Retinal pigment epithelial cell (primary cell): ENCODE measurements around the gene TMEM269.
A peak's percentile ranks its signal among the peaks of the same experiment; 100 is the strongest.

Experiments
- DNase-seq: peaks from one replicate; pipeline ENCODE4 v3.0.0-alpha.2; 2010; ENCODE audit warnings: low read depth
- H3K4me3 ChIP-seq: 2 replicates; pipeline ENCODE4 v1.5.1; 2011; ENCODE audit warnings: mild to moderate bottlenecking, low read length, control low read depth, moderate library complexity
- CTCF ChIP-seq: conservative IDR thresholded peaks from 2 replicates; pipeline ENCODE4 v1.5.1; 2011; ENCODE audit warnings: low read depth, low read length, control low read depth, inconsistent platforms

Gene TMEM269

DNA sequence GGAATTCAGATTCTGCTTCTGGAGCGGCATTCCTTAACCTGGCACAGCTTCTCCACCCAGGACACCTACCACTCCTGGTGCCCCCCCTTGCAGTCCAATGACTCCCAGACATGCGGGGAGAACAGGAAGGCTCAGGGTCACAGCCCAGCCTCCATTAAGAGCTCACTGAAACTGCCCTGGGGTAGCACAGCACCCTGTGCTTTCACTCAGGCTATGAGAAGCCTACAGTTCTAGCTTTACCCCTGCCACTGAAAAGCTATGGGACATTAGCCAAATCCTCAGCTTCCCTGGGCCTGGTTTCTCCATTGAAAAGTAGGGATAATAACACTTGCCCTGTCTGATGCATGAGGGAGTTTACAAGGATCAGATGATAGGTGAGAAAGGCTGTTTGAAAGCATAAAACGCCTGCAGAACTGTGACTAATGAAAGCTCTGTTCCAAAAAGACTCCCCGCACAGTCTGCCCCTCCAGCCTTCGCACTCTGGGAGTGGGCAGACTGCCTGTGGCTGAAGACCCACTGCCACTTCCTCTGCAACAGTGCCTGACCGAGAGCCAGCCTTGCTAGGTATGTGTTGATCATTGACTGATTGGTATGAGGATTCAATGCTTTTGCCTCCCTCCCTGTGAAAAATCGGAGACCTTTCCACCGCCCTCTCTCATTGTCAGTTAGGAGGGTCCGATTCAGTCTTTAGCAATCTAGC lies 42.0 kb upstream of the TMEM269 start:
- H3K4me3 ChIP-seq = no peak overlapping the region
- no peak for TF ChIP-seq CTCF
- no peak for DNase-seq

GRCh38 chr1:42743317-42744147 lies 41.3 kb upstream of the TMEM269 start:
- no peak overlapping the region for H3K4me3 ChIP-seq
- no peak for TF ChIP-seq CTCF
- DNase-seq = no peak

DNA sequence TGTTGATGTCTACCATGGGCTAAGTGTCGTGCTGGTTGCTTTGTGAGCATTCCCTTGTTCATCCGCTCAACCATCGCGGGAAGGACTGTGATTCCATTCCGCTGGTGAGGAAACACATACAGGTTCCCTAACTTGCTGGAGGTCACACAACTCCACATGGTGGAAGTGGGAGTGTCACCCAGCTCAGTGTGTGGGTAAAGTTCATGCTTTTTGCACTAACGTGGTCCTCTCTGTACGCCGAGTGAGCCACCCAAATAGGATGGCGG lies 40.7 kb upstream of the TMEM269 start:
- DNase-seq = no peak
- TF ChIP-seq CTCF = no peak
- H3K4me3 ChIP-seq = no peak overlapping the region

DNA sequence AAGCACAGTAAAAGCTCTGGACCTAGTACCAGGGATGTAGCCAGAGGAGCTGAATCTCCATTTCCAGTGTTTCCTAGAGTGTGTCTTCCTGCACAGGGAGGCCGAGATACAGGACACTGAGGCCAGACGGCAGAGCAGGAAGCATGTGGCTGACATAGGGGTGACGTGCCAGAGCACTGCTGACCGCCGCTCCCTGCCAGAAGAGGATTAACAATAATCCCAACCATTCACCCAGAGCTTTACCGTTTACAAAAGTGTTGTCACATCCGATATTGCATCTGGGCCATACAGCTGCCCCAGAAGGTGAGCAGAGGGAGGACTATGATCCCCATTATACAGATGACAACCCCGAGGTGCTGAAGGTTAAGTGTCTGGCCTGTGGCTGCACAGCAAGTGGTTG lies 38.9 kb upstream of the TMEM269 start:
- no peak for TF ChIP-seq CTCF
- no peak overlapping the region for H3K4me3 ChIP-seq
- DNase-seq = peak; percentile 88

DNA sequence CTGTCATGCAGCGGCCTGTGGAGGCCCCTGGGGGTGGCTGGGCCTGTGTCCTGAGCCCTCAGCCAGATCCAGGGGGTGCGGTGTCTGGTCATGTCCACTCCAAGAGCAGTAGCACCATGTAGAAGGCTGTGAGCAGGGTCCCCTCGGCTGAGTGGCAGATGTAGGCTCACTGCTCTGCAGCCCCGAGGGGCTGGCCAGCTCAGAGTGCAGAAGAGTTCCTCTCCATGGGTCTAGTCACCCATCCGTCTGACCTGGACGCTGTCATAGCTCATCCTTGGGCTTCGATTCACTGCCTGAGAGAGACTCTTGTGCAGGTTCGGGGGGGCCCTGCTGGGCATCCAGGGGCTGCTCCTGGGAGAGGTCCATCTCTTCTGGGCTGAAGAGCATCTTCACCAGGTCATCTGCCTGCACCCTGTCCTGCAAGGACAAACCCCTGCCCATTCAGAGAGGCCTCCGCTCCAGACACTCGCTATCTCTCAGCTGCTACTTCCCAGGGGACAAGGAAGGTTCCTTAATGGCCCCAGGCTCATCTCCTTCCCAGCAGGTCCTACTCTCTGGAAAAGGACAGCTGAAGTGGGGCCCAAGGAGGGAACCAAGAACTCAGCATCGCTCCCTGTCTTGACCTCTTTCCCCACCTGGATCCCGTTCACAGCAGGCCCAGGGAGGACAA lies 38.2 kb upstream of the TMEM269 start:
- no peak for TF ChIP-seq CTCF
- no peak for DNase-seq
- H3K4me3 ChIP-seq = no peak overlapping the region

- no peak overlapping the region for H3K4me3 ChIP-seq
- peak; percentile 85 for TF ChIP-seq CTCF
- DNase-seq = no peak
These were observed 37.7 kb upstream of the TMEM269 start for GRCh38 chr1:42747125-42747524.
